CD4-positive, alpha-beta T cell (primary cell): Measurements from ENCODE around the gene PLA2G4D. TPM values are rescaled to one million over a fixed set of nuclear protein-coding genes. Genes with fewer than 3 reads are reported as not detected.

Source experiments
- ATAC-seq: fragments of 200-7000 bp; cut with Tn5 transposase; one replicate; pipeline ENCODE4 v1.10.0; 2022; ENCODE audit warnings: mild to moderate bottlenecking; ENCODE audit not compliant: poor library complexity
- CTCF ChIA-PET: fragments of 350-600 bp; sonication (Branson Sonifier 250); formaldehyde crosslinking; loops from one replicate; lab custom pipeline; 2021; ENCODE audit warnings: antibody characterized with exemption, inconsistent platforms; lab: Charles Lee
- POLR2A ChIA-PET: fragments of 350-600 bp; sonication (Branson Sonifier 250); formaldehyde crosslinking; loops from one replicate; lab custom pipeline; 2021; ENCODE audit warnings: antibody characterized with exemption, inconsistent platforms; lab: Charles Lee
- DNase-seq, 14 experiments: peaks; one replicate each; pipeline ENCODE4 v3.0.0-alpha.2; 2013 to 2020; ENCODE audit warnings: mixed read lengths in 2 of 14
- H3K27ac ChIP-seq, 2 donors: one replicate each; pipeline versions ENCODE4 v1.5.1 to v1.7.0; 2013; ENCODE audit warnings: low read length in 2 of 2, low read depth in 1 of 2, mild to moderate bottlenecking in 1 of 2
- H3K27me3 ChIP-seq, 2 experiments: 1 replicate in 1 of 2; 2 replicates in 1 of 2; pipeline versions ENCODE4 v1.6.1 to v1.7.0; 2013; ENCODE audit warnings: low read length in 2 of 2, control low read depth in 1 of 2, mild to moderate bottlenecking in 1 of 2, moderate library complexity in 1 of 2; ENCODE audit not compliant: insufficient read depth in 2 of 2, control insufficient read depth in 1 of 2
- H3K36me3 ChIP-seq: one replicate; pipeline ENCODE4 v1.6.1; 2013; ENCODE audit warnings: low read length, control low read depth; ENCODE audit not compliant: insufficient read depth
- H3K4me1 ChIP-seq: one replicate; pipeline ENCODE4 v1.6.1; 2013; ENCODE audit warnings: low read length, control low read depth; ENCODE audit not compliant: insufficient read depth
- H3K4me3 ChIP-seq: one replicate; pipeline ENCODE4 v1.5.1; 2013; ENCODE audit warnings: mild to moderate bottlenecking, low read length, moderate library complexity
- H3K9me3 ChIP-seq, 2 experiments: 1 replicate in 1 of 2; 2 replicates in 1 of 2; pipeline versions ENCODE4 v1.6.1 to v1.7.0; 2013; ENCODE audit warnings: low read length in 2 of 2, mild to moderate bottlenecking in 2 of 2, control low read depth in 1 of 2, moderate library complexity in 1 of 2; ENCODE audit not compliant: control insufficient read depth in 1 of 2, insufficient read depth in 1 of 2
- H3K27ac Mint-ChIP-seq: one replicate; pipeline ENCODE4 v1.8.0; 2020; ENCODE audit warnings: mixed read lengths
- H3K27me3 Mint-ChIP-seq: one replicate; pipeline ENCODE4 v1.8.0; 2021; ENCODE audit warnings: mixed read lengths
- H3K36me3 Mint-ChIP-seq: one replicate; pipeline ENCODE4 v1.8.0; 2021; ENCODE audit warnings: low read depth, mixed read lengths
- H3K4me1 Mint-ChIP-seq: one replicate; pipeline ENCODE4 v1.8.0; 2021; ENCODE audit warnings: low read depth, mixed read lengths
- H3K4me3 Mint-ChIP-seq: one replicate; pipeline ENCODE4 v1.8.0; 2020; ENCODE audit warnings: mild to moderate bottlenecking, mixed read lengths
- H3K9me3 Mint-ChIP-seq: one replicate; pipeline ENCODE4 v1.8.0; 2020; ENCODE audit warnings: mixed read lengths
- CTCF ChIP-seq: fragments of 200-600 bp; IDR thresholded peaks from one replicate; pipeline ENCODE4 v1.8.0; 2022; ENCODE audit warnings: antibody characterized with exemption, mild to moderate bottlenecking
- intact Hi-C, 2 experiments: fragments of 100-400 bp; cut with DNase I in 1 of 2; cut with micrococcal nuclease in 1 of 2; formaldehyde crosslinking; loops; one replicate each; pipeline versions ENCODE4 v1.15.1 to v1.9.0; 2023 to 2025; cut with DNase I, micrococcal nuclease
- total RNA-seq, 174 experiments: library from RNA in 2 of 174; stranded (reverse) in 2 of 174; gene quantifications; one replicate each; pipeline ENCODE4 v1.2.3 and lab custom pipeline; 2021 to 2026

PLA2G4D gene
- total RNA-seq, 2 experiments from 2014 or later: not detected

- no peak overlapping the region for H3K27ac ChIP-seq
- no peaks in the 10 kb centered on the region for H3K27me3 ChIP-seq
- no peak for TF ChIP-seq CTCF
- intact Hi-C loops: no loop called here
- Mint-ChIP-seq H3K27ac (no peak overlapping the region), H3K9me3 (no peaks in the 10 kb centered on the region), H3K4me1 (peaks cover 8% of the 10 kb centered on the region), H3K4me3 (no peak overlapping the region), H3K27me3 (no peaks in the 10 kb centered on the region), H3K36me3 (no peaks in the 10 kb centered on the region)
- DNase-seq (no peak), ATAC-seq (no peak)
- H3K36me3 ChIP-seq: no peaks in the 10 kb centered on the region
- POLR2A ChIA-PET: no interaction called here
- no peak overlapping the region for H3K4me3 ChIP-seq
- CTCF ChIA-PET: no interaction called here
- H3K4me1 ChIP-seq: peaks cover 6% of the 10 kb centered on the region
- H3K9me3 ChIP-seq: no peaks in the 10 kb centered on the region
Measured at GRCh38 chr15:42034628-42035434, 59.5 kb downstream of the PLA2G4D start.

- no peak overlapping the region for H3K4me3 Mint-ChIP-seq
- Histone ChIP-seq H3K36me3 (no peaks in the 10 kb centered on the region), H3K27me3 (no peaks in the 10 kb centered on the region), H3K27ac (no peak overlapping the region), H3K4me1 (peaks cover 6% of the 10 kb centered on the region), H3K9me3 (no peaks in the 10 kb centered on the region), H3K4me3 (no peak overlapping the region)
- H3K4me1 Mint-ChIP-seq: peaks cover 8% of the 10 kb centered on the region
- CTCF ChIA-PET: no interaction called here
- no peak for TF ChIP-seq CTCF
- no peaks in the 10 kb centered on the region for H3K36me3 Mint-ChIP-seq
- ATAC-seq: no peak
- H3K27me3 Mint-ChIP-seq: no peaks in the 10 kb centered on the region
- H3K27ac Mint-ChIP-seq: no peak overlapping the region
- intact Hi-C loops: no loop called here
- no peak for DNase-seq
- POLR2A ChIA-PET: no interaction called here
- H3K9me3 Mint-ChIP-seq: no peaks in the 10 kb centered on the region
Measured at GRCh38 chr15:42033214-42033873, 61.0 kb downstream of the PLA2G4D start.

GRCh38 chr15:42032376-42033213 is 61.8 kb downstream of the PLA2G4D start:
- CTCF ChIA-PET: no interaction called here
- ATAC-seq: no peak
- intact Hi-C loops: no loop called here
- DNase-seq: no peak
- peaks cover 6% of the 10 kb centered on the region for H3K4me1 ChIP-seq
- H3K9me3 ChIP-seq: no peaks in the 10 kb centered on the region
- no peak for TF ChIP-seq CTCF
- H3K4me3 ChIP-seq: no peak overlapping the region
- H3K36me3 ChIP-seq: no peaks in the 10 kb centered on the region
- Mint-ChIP-seq H3K36me3 (no peaks in the 10 kb centered on the region), H3K9me3 (no peaks in the 10 kb centered on the region), H3K27me3 (peaks cover 4% of the 10 kb centered on the region), H3K4me1 (peaks cover 8% of the 10 kb centered on the region), H3K4me3 (no peak overlapping the region), H3K27ac (no peak overlapping the region)
- no peak overlapping the region for H3K27ac ChIP-seq
- POLR2A ChIA-PET: no interaction called here
- H3K27me3 ChIP-seq: no peaks in the 10 kb centered on the region
